Stimulated activated CD8-positive, alpha-beta memory T cell treated with anti-CD3 and anti-CD28 coated beads, Interleukin-7, amount 100 ng/mL, for 1 hour (primary cell): ENCODE measurements around the gene ZDHHC14.

Source experiments
- DNase-seq, 2 donors: peaks; one replicate each; pipeline ENCODE4 v3.0.0-alpha.2; 2020; ENCODE audit warnings: low read depth in 2 of 2

ZDHHC14 gene

DNA sequence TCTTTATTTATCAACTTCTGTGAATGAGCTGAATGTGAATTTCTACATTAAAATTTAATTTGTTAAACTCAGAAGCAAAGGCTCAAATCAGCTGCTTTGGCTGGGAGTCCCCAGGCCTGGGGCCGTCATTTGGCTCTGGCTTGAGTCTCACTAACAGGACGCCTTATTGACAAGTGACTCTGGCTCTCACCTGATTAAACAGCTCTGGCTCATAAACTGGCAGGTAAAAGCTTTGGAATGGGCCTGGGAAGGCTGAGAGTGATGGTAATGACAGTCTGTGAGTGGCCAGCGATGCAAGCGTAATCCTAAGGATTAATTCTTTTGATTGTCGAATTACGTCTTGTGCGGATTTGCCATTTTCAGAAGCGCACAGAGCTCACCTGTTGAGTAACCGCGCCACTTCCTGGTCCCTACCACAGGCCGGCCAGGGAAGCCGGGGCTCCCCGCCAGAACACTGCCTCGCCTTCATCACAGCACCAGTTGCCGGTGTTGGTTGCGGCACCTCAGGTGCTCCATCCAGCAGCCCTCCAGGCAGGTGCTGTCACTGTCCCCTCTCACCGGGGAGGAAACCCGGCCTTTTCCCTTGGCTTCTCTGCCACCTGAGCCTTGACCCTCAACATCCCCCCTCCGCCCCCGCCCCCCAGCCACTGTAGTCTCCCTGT lies 110.7 kb downstream of the ZDHHC14 start:
- DNase-seq: no peak

DNA sequence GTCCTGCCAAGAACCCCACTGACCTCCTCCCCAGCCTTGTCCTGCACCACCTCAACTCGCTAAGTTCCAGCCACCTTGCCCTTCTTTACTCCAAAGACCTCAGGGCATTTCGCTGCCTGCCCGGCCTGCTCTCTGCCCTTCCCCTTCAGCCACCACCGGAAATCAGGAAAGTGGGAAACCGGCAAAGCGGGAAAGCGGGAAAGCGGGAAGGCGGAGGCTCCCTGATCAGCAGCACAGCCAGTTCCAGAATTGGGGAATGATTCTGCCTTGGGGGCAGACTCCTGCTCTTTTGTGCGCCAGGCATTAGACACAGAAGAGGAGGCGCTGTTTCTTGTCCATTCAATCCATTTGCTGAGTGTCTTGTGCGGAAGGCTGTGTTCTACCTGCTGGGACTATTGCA lies 111.3 kb downstream of the ZDHHC14 start:
- DNase-seq: no peak

DNA sequence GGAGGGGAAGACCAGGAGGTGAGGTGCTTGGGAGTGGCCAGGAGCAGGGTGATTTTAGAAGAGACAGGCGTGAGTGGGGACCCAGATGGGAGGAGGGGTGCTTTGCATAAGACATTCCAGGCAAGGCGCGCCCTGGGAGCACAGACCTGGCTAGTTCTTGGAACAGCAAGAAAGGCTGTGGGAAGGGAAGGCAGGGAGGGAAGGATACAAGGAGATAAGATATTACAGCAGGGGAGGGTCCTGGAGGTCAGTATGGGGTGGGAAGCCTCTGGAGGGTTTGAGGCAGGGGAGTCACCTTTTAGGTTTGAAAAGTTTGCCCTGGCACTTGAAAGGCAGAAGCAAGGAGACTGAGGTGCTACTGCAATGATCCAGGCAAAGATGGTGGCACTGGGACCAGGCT lies 111.8 kb downstream of the ZDHHC14 start:
- no peak for DNase-seq

DNA sequence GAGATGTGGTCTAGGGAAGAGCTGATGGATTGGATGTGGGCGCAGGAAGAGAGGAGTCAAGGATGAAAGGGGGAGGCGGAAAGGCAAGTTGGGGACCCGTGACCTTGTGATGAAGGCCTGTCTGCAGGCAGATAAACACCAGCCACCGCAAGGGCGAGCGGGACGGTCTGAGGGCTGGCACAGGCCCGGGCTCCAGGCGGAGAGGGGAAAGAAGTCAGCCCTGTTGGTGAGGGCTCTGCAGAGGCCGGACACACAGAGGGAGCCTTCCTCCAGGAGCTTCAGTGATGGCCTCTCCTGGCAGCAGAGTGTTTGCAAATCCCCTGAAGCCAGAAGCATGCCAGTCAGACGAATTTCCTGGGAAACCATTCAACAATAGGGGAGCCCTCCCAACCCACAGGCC lies 112.2 kb downstream of the ZDHHC14 start:
- DNase-seq: no peak

DNA sequence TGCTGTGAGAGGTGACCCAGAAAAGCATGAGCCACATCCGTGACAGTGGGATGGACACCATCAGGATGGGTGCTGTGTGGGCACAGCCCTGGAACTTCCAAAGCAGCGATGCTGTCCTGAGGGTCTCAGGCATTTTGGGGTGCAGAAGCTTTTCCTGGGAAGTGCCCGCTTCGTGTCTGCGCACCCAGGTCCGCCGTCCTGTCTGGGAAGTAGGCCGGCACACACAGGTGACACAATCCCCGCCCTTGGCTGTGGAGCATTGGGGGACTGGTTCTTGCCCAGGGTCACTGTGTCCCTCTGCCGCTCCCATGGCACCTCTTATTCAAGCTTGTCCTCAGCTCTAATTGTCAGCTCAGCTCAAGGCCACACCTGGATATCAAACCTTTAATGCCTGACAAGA lies 112.6 kb downstream of the ZDHHC14 start:
- DNase-seq: no peak

DNA sequence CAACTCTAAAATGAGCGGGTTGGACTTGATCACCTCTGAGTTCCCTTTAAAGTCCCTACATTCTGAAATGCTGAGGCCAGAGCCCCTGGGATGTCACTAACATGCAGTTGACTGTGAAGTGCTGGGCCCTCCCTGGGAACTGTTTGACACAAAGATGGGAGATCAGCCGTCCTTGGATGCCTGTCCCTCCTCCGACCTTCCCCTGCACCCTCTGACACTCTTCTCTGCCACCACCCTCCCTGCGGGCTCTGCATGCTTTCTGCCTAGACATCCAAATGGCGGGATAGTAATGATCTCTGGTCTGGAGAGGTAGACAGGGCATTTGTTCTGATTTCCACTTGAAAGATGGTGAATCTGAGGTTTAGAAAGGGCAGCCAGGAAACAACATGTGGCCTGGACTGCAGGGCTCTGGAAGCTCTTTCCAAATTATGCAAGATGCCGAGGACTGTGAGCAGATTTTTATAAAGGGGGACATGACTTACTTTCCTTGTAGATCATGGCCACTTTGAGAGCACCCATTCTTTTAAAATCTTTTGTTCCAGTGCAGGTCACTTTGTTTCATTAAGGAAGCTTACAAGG lies 113.2 kb downstream of the ZDHHC14 start:
- DNase-seq: no peak

DNA sequence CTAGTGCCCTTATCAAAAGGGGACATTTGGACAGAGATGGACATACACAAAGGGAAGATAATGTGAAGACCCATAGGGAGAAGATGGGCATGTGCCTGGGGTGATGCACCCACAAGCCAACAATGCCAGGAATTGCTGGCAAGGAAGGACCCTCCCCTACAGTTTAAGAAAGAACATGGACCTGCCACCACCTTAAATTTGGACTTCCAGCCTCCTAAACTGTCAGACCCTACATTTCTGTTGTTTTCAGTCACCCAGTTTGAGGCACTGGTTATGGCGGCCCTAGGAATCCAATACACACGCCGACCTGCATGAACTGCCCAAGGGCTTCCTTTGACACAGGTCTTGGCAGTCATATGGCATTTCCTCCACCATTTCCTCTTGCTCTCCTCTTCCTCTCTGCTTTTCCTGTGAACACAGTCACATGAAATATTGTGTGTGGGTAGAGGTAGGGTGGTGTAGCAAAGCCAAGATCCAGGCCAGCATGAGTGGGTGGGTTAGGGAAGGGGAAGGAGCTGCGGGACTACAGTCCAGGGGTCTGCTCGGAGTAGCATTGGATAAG lies 115.6 kb downstream of the ZDHHC14 start:
- no peak for DNase-seq

DNA sequence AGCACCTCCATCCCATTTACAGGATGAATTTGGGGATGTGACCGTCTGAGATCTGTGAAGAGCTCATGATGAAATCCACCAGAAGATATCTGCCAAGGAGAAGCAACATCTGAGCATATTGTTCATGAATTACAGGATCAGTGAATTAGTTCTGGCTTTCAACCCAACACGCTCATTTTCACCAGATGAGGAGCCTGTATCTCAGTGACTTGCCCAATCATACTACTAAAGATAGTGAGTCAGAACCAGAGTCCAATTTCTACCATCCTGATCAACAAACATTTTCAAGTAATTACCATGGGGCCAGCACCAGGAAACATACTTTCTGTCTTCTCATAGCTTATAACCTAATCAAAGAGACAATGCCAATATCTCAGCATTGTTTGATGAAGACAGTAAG lies 116.6 kb downstream of the ZDHHC14 start:
- DNase-seq: no peak

DNA sequence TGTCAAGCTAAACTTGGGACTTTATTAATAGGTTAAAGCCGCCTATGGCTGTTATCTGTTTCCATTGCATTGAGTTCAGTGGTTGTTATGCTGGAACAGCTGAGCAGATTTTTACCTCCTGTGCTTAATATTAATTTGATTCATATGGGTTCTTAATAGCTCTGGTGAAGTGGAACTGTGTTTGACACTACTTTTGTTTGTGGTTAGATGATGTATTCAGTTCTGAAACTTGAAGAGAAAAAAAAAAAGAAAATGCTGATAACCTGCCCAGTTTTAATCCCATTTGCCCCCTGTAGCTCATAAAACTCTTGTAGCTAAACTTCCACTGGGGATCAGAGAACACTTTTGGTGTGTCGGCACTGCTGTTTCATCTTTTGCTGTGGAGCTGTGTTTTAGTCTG lies 117.8 kb downstream of the ZDHHC14 start:
- DNase-seq: no peak

DNA sequence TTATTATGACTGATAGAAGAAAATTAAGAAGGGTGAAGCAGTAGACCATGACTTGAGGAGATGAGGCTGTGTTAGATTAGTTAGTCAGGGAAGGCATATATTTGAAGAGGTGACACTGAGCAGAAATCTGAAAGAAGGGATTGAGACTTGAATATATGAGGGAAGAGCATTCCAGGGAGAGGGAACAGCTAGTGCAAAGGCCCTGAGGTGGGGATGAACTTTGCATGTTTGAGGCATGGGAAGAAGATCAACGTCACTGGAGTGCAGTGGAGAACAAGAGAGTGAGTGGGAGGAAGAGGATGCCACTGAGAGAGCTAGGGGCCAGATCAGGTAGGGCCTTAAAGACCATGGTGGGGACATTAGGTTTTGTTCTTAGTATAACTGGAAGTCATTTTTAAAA lies 119.0 kb downstream of the ZDHHC14 start:
- DNase-seq: no peak

DNA sequence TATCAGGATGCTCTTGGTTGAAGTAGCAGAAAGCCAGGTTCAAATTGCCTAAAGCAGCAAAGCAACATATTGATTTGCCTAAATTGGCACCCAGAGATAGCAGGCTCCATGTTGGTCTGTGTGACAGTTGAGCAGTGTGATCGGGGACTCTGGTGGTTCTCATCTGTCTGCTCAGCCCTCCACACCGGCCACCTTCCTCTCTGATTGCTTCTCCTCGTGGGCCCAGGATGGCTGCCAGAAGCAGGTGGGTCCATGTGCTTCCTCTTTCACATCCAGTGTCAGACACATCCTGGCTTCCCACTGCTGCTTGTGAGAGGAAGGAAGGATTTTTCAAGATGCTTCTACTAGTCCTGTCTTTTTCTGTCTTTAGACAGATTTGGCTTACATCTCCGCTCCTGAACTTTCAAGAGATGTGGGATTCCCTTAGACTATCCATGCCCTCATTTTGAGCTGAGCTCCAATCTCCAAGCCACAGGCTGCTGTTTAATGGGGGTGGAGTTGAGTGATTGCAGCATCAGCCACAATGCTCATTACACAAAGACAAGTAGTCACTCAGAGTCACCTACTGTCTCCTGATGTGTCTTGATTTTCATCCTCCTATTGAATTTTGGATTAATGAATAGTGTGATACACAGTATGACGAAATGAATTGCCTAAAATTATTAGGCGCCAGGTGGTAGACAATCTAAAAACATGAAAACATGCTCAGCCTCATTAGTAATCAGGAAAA lies 122.2 kb downstream of the ZDHHC14 start:
- no peak for DNase-seq

DNA sequence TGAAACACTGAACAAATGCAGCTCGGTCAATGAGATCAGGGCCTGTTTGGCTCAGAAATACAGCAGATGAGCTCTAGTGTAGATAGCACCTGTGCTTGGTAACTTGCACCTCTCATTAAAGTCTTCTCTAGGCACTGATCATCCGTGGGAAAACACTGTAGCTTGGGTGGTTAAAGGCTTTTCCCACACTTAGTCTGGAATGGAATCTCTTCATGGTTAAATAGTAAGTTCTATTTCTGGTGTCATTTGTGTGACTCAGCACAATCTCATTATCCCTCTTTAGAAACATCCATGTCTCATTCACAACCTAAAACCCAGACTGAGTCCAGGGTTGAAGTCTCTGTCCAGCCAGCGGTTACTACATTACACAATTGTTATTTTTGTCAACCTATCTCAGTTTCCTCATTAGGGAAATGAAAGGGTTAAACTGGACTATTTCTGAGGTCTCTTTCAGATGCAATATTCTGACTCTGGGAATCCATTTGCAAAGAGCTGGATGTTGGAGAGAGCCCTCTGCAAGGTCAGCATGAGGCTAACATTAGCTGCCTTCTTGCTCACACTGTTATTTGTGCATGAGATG lies 125.0 kb downstream of the ZDHHC14 start:
- DNase-seq: no peak

DNA sequence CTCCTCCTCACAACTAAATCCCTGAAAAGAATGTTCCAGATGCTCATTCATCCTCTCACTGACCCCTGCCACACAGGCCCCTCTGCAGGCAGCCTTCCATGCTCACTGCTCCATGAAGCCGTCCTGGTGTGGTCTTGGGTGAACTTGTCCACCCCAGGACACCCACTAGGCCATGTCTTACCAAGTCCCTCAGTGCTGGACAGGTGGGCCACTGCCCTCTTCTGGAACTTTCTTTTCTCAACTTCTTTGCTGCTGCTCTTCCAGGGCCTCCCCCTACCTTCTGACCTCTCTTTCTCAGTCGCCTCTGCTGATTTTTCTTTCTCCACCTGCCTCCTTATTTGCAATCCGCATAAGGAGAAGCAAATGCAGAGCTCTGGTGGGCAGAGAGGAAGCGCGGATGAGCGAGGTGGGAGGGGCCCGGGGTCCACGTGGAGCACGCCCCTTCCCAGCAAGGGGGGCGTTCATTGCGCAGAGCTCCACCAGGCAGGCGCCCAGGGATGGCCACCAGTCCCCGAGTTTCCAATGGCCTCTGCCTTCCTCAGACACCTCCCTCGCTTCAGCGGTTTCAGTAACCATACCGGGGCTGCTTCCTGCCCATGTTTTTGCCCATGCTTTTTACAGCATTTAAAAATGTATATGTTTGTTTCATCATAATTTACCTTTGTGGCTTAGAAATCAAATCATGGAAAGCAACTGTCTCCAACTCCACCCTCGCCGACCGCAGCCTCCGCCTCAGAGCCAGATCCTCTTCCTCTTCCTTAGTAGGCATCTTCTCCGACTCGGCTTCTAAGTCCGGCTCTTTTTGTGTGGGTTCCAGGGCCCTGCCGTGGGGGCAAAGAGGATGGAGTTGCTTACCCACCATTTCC lies 129.6 kb downstream of the ZDHHC14 start:
- DNase-seq: no peak

DNA sequence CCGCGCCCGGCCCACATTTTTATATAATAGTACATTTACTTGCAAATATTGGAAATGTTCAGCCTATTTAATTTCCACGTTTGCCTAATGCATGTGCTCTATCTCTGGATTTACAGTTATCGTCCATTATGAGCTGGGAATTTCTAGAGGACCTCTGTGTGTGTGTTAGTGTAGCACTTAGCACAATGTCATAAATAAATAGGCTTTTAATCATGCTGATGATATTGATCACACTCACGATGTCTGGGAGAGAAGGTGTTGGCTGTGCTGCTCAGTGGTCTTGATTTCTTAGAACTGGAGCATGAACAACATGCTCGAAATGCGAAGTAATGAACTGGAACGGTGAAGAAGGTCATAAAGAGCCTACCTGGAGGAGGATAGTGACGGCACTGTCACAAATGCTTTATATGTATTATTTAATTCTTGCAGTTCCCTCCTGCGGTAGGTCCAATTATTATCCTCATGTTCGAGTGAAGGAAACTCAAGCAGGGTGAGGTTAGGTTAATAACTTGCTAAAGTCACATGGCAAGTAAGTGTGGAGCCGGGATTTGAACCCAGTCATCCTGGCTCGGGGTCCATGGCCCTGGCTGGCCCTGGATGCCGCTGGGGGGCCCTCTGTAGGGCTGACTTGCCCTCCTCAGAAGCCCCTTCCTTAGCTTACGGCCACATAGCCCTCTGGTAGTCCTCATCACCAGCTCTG lies 130.8 kb downstream of the ZDHHC14 start:
- no peak for DNase-seq

DNA sequence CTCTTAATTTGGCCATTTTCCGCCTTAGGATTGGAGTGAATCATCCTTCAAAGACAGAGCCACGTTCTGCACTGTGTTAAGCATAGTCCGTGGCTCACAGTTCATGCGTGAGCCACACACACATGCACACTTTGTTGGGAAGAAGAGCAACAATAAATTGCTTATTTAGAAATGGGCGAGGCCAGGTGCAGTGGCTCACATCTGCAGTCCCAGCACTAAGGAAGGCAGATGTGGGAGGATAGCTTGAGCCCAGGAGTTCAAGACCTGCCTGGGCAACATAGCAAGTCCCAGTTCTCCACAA lies 131.3 kb downstream of the ZDHHC14 start:
- DNase-seq: no peak

DNA sequence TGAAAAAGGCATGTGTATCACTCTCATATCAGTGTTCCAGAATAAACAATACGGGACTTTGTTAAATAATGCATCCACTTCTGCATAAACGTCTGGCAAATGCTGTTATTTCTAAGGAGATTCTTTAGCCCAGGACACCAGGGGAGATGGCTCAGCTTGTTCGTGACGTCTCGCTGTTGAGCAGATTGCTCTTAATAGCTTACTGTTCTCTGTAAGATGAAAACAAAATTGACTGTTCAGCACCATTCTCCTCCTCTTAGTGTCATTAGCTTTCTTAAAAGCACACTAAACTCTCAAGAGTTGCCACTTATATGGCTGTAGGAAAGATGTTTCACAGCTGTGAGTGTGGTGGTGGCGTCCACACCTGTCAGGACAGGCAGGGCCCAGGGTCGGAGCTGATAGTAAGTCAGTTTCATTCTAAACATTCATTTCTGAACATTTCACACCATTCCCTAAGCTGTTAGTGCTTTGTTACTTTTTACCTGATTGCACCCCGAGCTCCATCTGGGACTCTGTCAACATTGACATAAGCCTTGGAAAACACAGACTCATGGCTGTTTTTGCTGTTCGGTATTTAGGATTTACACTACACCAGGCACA lies 132.1 kb downstream of the ZDHHC14 start:
- no peak for DNase-seq

DNA sequence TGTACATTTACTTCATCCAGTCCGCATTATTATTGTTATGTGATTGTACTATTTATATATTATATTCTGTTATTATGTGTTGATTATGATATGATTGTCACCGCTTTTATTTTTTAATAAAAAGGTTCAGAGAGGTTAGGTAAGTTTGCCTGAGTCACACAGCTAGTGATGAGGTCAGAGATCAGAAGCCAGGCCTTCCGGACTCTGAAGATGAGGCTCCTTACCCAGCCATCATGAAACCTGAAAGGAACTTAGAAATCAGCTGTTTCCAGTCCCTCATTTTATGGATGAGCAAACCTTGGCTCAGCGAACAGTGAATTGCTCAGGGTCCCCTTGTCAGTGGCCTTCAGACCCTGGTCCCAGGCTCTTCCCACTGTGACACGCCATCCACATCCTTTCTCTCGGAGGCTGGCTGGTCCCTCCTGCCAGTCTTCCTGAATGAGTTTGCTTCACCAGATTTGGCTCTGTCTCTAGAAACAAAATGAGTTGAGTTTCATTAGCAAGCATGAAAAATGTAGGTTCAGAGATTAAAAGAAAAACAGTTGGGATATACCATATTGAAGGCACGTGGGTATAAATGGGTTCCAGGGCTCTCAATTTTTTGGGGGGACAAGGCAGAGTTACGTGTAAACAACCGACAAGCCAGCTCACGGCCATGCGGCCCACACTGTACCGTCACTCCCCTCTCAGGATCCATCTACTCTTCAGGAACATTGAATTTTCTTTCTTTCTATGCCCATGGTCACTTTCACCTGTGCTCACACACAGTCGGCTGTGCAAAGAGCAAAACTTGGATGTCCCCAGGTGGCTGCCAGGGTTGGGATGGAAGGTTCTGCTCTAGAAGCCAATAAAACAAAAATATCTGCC lies 132.9 kb downstream of the ZDHHC14 start:
- DNase-seq: no peak

DNA sequence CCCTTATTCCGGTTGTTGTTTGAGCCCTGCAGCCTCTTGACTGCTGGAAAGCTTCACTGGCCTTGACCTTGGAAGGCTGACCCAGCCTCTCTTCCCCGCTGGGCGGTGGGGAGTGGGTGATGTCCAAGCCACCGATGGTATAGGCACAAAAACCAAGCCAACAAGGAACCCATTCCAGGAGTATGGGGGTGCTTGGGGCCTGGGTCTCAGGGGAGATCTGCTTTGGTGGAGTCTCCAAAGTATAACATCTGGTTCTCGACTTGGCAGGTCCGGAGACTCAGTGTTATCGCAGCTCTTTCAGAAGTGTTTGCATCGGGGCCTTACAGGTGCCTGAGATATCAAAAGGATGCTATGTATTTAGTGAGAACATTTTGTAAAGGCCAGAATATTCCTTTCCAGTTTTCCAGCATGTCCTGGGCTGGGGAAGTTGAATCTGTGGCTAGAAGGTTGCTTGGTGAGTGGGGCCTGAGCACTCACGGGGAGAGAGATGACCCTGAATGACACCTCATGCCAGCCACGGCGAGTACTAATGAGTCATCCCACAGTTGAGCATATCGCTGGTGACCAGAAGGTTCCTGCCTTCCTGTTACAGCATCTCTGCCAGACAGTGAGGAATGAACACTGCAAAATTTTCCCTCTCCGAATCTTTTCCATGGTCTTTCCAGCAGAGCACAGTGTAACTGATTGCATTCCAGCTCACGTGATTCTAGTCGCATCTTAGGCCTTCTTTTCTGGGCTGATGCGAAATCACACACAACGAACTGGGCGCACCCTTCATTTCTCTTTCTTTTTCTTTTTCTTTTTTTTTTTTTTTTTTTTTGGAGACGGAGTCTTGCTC lies 133.9 kb downstream of the ZDHHC14 start:
- no peak for DNase-seq
